GM19438 (cell line): ENCODE results near the gene VTA1.
"Not testable (repeated sequence)": the region's sequence is repeated elsewhere in the genome, so short reads cannot be mapped to it uniquely, and the experiment has no call there.

Source experiments
- ATAC-seq: cut with Tn5 transposase; IDR thresholded peaks from one replicate; pipeline ENCODE4 v1.9.1; 2021; ENCODE audit warnings: low read depth; ENCODE audit not compliant: unreplicated experiment

VTA1 gene, protein sequence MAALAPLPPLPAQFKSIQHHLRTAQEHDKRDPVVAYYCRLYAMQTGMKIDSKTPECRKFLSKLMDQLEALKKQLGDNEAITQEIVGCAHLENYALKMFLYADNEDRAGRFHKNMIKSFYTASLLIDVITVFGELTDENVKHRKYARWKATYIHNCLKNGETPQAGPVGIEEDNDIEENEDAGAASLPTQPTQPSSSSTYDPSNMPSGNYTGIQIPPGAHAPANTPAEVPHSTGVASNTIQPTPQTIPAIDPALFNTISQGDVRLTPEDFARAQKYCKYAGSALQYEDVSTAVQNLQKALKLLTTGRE

DNA sequence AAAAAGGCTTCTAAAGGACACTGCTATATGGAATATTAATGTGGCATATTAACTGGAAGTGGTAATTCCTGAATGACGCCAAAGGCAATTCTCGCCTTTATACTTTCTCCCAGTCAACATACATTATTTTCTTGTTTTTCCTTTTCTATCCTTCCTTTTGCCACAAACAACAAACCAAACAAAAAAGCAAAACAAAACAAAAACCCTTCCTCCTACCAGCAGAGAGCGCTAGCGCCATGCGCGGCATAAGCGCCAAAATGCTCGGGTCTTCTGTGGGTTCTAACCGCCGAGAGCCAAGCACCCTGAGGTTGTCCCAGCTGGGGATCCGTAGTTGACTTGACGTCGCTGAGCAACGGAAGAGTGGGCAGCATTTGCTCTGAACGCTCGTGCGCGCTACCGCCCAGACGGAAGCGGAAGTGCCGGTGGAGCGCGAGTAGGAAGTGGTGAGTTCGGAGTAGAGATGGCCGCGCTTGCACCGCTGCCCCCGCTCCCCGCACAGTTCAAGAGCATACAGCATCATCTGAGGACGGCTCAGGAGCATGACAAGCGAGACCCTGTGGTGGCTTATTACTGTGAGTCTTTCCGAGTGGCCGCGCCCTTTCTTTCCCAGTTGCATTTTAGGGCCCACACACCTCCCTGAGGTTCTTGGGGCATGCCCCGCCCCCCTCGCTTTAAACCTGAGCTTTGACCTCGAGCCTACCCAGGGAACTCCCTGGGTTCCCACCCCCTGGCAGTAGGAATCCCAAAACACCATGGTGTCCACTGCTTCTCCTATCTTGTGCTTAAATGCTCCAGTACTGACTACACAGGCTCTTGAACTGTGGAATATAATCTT, at the start of gene VTA1, which contains the start of gene NMBR:
Gene VTA1 (plus strand): TSS at position 436 of the 835 bp plus-strand sequence. CDS start 25 bp downstream, at position 461.
Gene NMBR (minus strand): TSS at position 295 of the 835 bp plus-strand sequence. CDS start 58,464 bp downstream, outside the sequence.
- peak; percentile 100 for ATAC-seq

DNA sequence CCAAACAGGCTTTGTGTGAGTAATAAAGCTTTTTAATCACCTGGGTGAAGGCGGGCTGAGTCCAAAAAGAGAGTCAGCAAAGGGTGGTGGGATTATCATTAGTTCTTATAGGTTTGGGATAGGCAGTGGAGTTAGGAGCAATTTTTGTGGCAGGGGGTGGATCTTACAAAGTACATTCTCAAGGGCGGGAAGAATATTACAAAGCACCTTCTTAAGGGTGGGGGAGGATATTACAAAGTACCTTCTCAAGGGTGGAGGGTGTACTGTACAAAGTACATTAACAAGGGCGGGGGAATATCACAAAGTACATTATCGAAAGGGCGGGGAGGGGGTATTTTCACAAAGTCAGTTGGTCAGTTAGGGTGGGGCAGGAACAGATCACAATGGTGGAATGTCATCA, 42.2 kb upstream of the VTA1 start:
- not testable (repeated sequence) for ATAC-seq

GRCh38 chr6:142110820-142111219, 36.2 kb upstream of the VTA1 start:
- ATAC-seq: not testable (repeated sequence)

DNA sequence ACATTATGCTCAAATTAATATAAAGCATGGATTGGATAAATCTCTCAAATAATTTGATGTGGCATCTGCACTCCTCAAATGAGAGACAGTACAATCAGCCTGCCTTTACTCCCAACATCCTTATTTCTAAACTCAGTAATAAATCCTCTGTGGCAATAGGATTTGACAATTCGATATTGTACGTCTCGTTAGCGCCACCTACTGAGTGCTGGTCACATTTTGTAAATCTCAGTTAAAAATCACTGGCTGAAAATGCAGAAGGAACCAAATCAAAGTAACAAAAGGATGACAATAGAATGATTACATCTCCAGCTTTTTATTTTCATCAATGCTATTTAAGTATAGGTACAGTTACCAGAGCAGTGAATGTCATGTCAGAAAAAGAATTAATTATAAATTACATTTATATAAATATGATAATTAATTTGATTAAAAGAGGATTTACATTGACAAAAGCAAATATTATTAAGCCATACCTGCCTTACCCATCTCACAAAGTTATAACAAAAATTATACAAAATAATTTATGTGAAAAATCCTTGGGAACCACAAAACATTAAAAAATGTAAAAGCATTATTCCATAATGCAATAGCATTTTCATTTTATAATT, 34.5 kb upstream of the VTA1 start:
- no peak for ATAC-seq

GRCh38 chr6:142117366-142117765, 29.7 kb upstream of the VTA1 start:
- ATAC-seq: no peak

DNA sequence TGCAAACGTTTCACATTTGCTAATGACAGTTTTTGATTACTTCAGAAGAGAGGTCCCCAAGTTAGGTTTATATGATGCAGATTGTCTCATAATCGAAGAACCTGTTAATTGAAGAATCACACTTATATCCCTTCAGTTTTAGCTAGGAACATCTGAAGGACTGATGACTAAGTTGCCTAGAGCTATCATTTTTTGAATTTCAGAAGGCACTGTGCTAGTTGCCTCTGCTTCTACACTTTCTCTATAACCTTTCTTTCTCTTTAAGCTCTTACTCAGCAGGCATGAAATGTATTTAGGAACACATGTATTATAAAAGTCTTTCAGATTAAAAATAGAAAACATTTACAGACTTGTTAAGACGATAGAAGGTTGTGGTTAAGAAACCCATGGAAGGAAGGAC, 28.7 kb upstream of the VTA1 start:
- ATAC-seq: no peak

DNA sequence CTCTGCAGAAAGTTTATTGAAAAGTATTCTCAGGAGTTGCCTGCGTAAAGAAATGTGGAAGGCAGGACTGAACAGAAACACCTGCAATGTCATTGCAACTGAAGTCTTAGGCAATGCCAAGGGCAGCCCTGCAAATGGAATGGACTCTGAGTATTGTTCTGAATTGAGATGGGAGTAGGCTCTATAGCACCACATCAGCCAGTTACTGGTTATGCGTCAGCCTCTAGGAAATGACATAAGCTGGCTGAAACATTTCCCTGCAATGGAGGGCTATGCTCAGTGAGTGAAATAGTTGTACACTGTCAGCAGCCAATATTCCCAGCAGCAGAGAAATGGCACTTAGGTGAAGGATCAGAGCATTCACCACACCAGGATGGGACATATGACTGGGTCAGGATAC, 28.1 kb upstream of the VTA1 start:
- ATAC-seq: no peak

DNA sequence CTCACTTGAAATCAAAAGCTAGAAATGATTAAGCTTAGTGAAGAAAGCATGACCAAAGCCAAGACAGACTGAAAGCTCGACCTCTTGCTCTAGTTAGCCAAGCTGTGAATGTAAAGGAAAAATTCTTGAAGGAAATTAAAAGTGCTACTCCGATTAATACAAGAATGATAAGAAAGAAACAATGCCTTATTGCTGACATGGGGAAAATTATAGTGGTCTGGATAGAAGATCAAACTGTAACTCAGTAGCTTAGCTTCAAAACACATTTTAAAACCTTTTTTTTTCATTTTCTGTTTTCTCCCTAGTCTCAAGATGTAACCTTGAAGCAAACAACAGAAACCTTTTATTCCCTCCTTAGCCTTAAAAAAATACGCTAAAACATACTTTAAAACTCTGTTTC, 25.7 kb upstream of the VTA1 start:
- no peak for ATAC-seq

- ATAC-seq: no peak
Measured at GRCh38 chr6:142130814-142131213, 16.2 kb upstream of the VTA1 start.

GRCh38 chr6:142132625-142133024, 14.4 kb upstream of the VTA1 start, which contains the start of gene GJE1:
GJE1 (plus strand) TSS chr6:142132925; CDS start chr6:142133159, 234 bp downstream.
- no peak for ATAC-seq

- ATAC-seq: no peak
Measured at GRCh38 chr6:142138876-142139275, 8.2 kb upstream of the VTA1 start.

DNA sequence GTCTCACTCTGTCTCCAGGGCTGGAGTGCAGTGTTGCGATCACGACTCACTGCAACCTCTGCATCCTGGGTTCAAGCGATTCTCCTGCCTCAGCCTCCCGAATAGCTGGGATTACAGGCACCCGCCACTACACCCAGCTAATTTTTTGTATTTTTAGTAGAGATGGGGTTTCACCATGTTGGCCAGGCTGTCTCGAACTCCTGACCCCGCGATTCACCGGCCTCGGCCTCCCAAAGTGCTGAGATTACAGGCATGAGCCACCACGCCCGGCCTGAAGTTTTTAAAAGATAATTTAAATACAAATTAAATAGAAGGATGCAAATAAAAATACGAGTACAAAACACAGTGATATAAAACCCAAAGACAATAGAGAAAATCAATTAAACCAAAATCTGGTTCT, 5.5 kb upstream of the VTA1 start:
- not testable (repeated sequence) for ATAC-seq

GRCh38 chr6:142152746-142153145, 5.7 kb downstream of the VTA1 start:
- ATAC-seq: no peak

GRCh38 chr6:142153196-142153595, 6.1 kb downstream of the VTA1 start:
- ATAC-seq: no peak

DNA sequence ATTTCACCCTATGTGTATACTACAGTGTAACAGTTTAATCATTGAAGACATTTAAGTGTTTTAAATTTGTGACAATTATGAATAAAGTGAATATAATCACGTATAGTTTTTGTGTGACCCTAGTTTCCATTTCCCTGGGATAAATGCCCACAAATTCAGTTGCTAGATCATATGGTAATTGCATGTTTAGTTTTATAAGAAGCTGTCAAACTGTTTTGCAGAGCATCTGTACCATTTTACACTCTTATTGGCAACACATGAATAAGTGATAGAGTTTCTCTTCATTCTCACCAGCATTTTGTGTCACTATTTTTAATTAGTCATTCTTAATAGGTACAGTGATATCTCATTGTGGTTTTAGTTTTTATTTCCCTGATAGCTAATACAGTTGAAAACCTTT, 7.3 kb downstream of the VTA1 start:
- no peak for ATAC-seq

DNA sequence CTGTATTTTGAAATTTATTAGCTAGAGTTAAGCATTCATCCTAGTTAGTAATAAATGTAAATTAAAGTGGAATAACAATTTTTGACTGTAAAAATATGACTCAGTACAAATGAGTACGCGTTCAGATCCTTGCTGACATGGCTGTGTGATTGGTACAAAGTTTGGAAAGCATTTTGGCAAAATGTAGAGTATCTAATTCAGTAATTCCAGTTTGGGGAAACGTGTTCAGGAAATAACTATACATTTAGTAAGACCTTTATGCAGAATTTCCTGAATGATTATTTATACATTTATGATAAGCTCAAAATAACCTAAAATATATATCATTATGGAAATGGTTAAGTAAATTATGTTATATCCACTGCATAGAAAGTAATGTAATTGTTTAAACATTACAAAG, 8.0 kb downstream of the VTA1 start:
- ATAC-seq: no peak

- no peak for ATAC-seq
Measured at GRCh38 chr6:142155895-142156757, 9.1 kb downstream of the VTA1 start.

- not testable (repeated sequence) for ATAC-seq
Measured at GRCh38 chr6:142156758-142157068, 9.7 kb downstream of the VTA1 start.

DNA sequence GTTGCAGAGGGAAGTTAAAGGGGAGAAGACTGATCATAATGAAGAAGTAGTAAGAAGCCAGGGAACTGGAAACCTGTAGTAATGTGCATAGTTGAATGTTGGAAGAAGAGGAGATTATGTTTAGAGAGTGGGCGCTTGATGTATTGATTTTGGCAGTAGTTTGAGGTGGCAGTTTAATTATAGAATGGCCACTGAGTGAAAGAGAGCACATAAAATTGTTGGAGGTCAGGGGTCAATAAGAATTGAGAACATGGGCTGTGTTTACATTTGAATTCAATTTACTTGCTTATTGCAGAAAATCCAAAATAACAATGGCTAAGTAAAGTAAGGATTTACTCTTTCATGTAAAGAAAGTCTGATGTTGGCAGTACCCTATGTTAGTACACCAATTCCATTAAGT, 15.7 kb downstream of the VTA1 start:
- no peak for ATAC-seq

- no peak for ATAC-seq
Measured at GRCh38 chr6:142165227-142165626, 18.2 kb downstream of the VTA1 start.
